EH (cell line): ENCODE results near the gene PREX1.

Source experiments
- DNase-seq: peaks from one replicate; pipeline ENCODE4 v3.0.0-alpha.2; 2015; ENCODE audit warnings: low read depth

PREX1 gene

DNA sequence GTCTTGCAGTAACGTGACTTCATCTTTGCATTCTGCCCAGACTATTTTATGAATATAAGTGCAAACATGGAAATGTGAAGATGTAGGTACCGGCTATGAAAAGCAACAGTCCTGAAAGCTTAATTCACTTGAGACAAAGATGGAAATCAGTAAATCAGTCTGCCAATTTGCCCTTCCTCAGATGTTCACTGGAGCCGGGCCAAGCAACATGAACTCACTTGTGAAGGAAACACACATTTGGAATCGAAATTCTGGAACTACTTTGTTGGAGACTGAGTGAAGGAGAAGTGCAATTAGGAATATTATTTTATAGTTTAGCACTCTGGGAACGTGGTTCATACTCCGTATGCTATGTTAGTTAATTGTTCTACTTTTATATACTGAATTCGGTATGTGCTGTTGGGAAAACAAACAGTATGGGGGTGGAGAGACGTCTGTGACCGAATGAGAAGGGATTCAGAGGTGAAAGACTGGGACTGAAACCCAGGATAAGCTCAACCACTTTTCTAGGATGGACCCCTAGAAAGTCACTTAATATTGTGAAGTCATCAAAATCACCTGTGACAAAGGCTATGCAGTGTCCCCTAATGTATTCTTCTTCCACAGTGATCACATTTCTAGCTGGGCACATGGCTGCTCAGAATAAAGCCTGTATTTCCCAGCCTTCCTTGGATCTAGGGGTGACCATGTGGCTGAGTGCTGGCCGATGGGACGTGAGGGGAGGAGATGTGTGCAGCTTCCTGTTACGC is 95.5 kb downstream of the PREX1 start:
- DNase-seq: no peak

- DNase-seq: no peak
Measured at GRCh38 chr20:48731536-48731935, 96.3 kb downstream of the PREX1 start.

DNA sequence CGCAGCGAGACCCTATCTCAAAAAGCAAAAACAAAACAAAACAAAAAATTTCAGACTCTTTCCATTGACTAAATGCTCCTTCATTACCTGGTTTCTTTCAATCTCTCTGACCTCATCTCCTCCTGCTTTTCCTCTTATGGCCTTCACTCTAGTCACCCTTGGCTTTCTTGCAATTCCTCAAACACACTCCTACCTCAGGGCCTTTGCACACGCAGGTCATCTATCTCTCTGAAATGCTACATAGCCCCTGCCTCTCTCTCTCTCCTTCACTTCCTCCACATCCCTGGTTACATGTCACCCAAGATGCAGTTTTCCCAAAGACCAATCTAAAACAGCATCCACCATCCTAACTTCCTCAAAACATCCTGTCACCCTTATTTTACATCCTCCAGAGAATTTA is 96.8 kb downstream of the PREX1 start:
- DNase-seq: no peak

GRCh38 chr20:48729538-48729937 is 98.3 kb downstream of the PREX1 start:
- no peak for DNase-seq

DNA sequence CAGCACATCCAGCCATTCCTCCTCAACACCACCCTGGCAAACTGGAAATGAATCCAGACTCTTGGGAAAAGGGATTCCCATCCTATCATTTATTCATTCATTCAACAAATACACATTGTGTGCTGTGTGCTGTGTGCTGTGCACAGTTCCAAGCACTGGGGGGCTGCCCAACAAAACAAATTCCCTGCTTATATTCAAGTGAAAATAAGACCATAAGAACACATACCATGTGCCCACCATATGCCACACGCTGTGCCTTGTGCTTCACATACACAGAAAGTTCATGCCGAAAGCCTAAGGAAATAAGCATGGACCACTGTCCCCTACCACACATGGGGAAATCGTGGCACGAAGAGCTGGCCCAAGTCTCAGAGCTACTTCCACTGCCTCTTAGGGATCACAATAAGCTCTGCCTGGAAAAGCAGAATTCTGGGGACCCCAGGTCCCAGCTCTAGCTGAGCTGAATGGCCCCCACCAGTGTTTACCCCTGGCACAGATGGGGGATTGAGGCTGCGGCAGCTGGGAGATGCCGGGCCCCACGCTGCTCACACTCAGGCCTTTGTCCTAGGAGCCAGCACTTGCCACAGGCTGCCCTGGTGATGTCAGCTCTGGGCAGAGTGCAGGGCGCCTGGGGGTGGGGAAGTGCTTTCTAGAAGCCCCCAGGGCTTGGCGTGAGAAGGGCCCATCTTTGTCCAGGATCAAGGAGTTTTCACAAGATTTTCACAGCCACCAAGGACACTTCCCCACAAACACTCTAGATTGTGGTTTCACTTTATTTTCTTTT is 99.6 kb downstream of the PREX1 start:
- DNase-seq: no peak

- no peak for DNase-seq
Measured at GRCh38 chr20:48727226-48727625, 100.6 kb downstream of the PREX1 start.

- DNase-seq: peak; percentile 40
Measured at GRCh38 chr20:48725555-48725991, 102.2 kb downstream of the PREX1 start.

GRCh38 chr20:48724891-48725554 is 102.8 kb downstream of the PREX1 start:
- DNase-seq: no peak

DNA sequence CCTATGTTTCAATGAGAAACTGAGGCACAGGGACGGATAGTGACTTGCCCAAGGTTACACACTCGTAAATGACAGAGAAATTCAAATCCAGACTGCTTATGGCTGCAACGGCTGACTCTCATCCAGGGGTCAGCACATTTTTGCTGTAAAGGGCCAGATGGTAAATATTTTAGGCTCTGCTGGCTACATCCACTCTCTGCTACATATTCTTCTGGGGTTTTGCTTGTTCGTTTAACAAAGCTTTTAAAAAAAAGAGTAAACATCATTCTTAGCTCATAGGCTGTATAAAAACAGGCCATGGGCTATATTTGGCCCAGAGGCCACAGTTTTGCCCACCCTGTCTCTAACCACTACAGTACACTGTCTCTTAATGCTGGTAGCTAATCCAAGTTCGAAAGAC is 103.4 kb downstream of the PREX1 start:
- DNase-seq: no peak

DNA sequence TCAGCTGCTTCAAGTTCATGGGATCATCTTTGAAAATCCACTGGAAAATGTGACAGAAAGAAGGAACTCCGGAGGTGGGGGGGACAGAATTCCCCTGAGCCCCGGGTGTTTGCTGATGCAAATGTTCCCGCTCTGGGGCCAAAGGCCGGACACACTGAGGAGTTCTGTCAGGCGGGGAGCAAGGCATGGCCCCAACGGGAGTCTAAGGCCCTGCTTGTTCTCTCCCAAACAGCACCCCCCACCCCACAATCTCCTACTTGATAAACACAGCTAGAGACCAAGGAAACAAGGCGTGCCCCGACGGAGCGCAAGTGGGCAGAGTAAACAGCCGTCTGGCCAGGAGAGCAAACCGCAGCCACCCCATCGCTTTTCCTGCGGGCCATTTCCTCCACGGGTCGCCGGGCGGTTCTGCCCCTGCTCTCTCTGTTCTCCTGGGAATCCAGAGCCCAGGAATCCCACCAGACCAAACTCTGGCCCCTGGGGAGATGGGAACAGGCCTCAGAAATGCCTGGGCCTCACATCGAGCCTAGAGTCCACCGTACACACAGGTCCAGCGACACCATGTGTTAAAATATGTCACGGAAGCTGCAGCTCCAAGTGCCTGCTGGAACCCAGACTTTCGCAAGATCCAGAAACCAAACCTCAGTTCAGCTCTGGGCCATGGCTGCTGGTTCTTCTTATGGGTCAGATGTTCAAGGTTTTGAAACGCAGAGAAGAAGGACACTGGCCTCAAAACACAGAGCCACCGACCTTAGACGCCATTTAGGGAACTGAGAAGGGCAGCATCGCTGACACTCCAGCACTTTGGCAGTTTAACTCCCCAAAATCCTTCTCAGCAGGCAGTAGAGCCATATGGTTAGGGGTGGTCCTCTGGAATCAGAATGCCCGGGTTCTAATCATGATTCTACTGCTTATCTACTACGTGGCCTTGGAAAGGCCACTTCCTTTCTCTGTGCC is 104.2 kb downstream of the PREX1 start:
- DNase-seq: no peak

- DNase-seq: peak; percentile 22
Measured at GRCh38 chr20:48722737-48723191, 105.0 kb downstream of the PREX1 start.

- DNase-seq: peak; percentile 74
Measured at GRCh38 chr20:48722002-48722731, 105.6 kb downstream of the PREX1 start.

- DNase-seq: no peak
Measured at GRCh38 chr20:48721324-48722001, 106.3 kb downstream of the PREX1 start.

GRCh38 chr20:48720256-48720985 is 107.4 kb downstream of the PREX1 start:
- DNase-seq: no peak

DNA sequence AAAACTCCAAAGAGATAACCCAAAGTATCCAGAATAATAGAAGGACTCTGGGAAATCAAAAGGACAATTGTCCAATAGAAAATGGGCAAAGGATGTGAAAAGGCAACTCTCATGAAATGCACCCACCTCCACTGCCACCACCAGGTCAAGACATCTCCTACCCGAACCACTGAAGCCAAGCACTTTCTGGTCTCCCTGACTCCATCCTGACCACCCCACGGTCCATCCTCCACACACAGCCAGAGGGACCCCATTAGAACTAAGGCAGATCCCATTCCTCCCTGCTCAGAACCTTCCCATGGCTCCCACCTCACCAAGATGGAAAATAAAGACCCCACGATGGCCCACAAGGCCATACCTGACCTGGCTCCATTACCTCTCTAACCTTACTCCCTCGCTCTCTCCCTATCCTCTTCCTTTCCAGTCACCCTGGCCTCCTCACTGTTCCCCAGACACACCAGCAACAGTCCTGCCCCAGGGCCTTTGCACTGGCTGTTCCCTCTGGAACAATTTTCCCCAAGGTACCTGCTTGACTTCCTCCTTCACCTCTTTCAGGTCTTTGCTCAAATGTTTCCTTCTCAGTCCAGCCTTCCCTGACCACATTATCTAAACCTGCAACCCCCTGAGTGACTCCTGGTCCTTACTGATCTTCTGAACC is 108.1 kb downstream of the PREX1 start:
- DNase-seq: no peak

GRCh38 chr20:48718786-48719578 is 108.8 kb downstream of the PREX1 start:
- DNase-seq: no peak

GRCh38 chr20:48717680-48718223 is 110.0 kb downstream of the PREX1 start:
- no peak for DNase-seq

GRCh38 chr20:48717095-48717672 is 110.6 kb downstream of the PREX1 start:
- no peak for DNase-seq
